HEK293T (cell line): ENCODE results near the gene NCOA4.
"Not testable (repeated sequence)": the region's sequence is repeated elsewhere in the genome, so short reads cannot be mapped to it uniquely, and the experiment has no call there.

Experiments
- CTCF ChIA-PET: fragments of 350-600 bp; formaldehyde crosslinking; extraction: SDS; loops from one replicate; lab custom pipeline; 2021; ENCODE audit warnings: antibody characterized with exemption, inconsistent platforms; lab: Yijun Ruan, JAX
- POLR2A ChIA-PET: fragments of 350-600 bp; formaldehyde crosslinking; extraction: SDS; loops from one replicate; lab custom pipeline; 2020; ENCODE audit warnings: antibody characterized with exemption, inconsistent platforms; lab: Yijun Ruan, JAX
- DNase-seq: peaks from one replicate; pipeline ENCODE4 v3.0.0; 2012; ENCODE audit warnings: mixed read lengths; ENCODE audit errors: extremely low spot score
- ARNT ChIP-seq: fragments of 450-650 bp; IDR thresholded peaks from 2 replicates; pipeline ENCODE4 v1.6.1; 2017; ENCODE audit warnings: mild to moderate bottlenecking
- BHLHE40 ChIP-seq: fragments of 450-650 bp; IDR thresholded peaks from 2 replicates; pipeline ENCODE4 v1.6.1; 2016; ENCODE audit warnings: mild to moderate bottlenecking, moderate library complexity, borderline replicate concordance
- CTBP1 ChIP-seq: fragments of 450-650 bp; IDR thresholded peaks from 2 replicates; pipeline ENCODE4 v1.6.1; 2016; ENCODE audit warnings: borderline replicate concordance
- ELF4 ChIP-seq: fragments of 450-650 bp; IDR thresholded peaks from 2 replicates; pipeline ENCODE4 v1.6.1; 2017; ENCODE audit warnings: antibody characterized with exemption
- FOXA1 ChIP-seq: fragments of 450-650 bp; IDR thresholded peaks from 2 replicates; pipeline ENCODE4 v1.6.1; 2016; ENCODE audit warnings: mild to moderate bottlenecking
- FOXK2 ChIP-seq: fragments of 450-650 bp; IDR thresholded peaks from 2 replicates; pipeline ENCODE4 v1.6.1; 2016; ENCODE audit warnings: mild to moderate bottlenecking
- FOXM1 ChIP-seq: fragments of 450-650 bp; IDR thresholded peaks from 2 replicates; pipeline ENCODE4 v1.6.1; 2017; ENCODE audit warnings: mild to moderate bottlenecking, borderline replicate concordance
- HDGF ChIP-seq: fragments of 450-650 bp; IDR thresholded peaks from 2 replicates; pipeline ENCODE4 v1.6.1; 2017; ENCODE audit warnings: antibody characterized with exemption, borderline replicate concordance
- L3MBTL2 ChIP-seq: fragments of 450-650 bp; conservative IDR thresholded peaks from 2 replicates; pipeline ENCODE4 v1.6.1; 2016; ENCODE audit warnings: mild to moderate bottlenecking
- LEF1 ChIP-seq: fragments of 450-650 bp; IDR thresholded peaks from 2 replicates; pipeline ENCODE4 v1.6.1; 2017; ENCODE audit warnings: mild to moderate bottlenecking, borderline replicate concordance
- NFRKB ChIP-seq: fragments of 450-650 bp; IDR thresholded peaks from 2 replicates; pipeline ENCODE4 v1.6.1; 2016; ENCODE audit warnings: mild to moderate bottlenecking, moderate library complexity
- PKNOX1 ChIP-seq: fragments of 450-650 bp; IDR thresholded peaks from 2 replicates; pipeline ENCODE4 v1.6.1; 2016
- SP1 ChIP-seq: fragments of 450-650 bp; IDR thresholded peaks from 2 replicates; pipeline ENCODE4 v1.6.1; 2017
- SUZ12 ChIP-seq: fragments of 450-650 bp; IDR thresholded peaks from 2 replicates; pipeline ENCODE4 v1.6.1; 2016; ENCODE audit warnings: mild to moderate bottlenecking
- TARDBP ChIP-seq: fragments of 450-650 bp; IDR thresholded peaks from 2 replicates; pipeline ENCODE4 v1.6.1; 2016
- ZNF384 ChIP-seq: fragments of 450-650 bp; IDR thresholded peaks from 2 replicates; pipeline ENCODE4 v1.6.1; 2016

NCOA4 gene

DNA sequence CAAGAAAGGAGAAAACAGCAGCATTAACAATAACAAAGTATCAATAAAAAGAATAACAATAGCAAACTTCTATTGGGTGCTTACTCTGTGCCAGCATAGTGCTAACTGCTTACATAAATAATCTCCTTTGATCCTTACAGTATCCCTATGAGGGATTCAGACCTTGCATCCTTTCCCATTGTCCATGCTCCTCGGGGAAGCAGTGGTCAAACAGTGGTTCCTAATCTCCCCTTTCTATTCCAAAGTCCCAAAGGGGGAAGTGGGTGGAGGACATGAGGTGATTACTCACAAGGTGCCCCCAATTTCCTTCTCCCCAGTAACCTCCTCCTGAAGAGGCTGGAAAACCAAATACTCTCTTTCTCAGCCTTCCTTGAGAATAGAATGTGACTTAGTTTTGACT is 37.7 kb upstream of the NCOA4 start:
- no peak for DNase-seq
- ChIA-PET POLR2A (no interaction called here), CTCF (no interaction called here)
- TF ChIP-seq LEF1, result no peak
- no peak for TF ChIP-seq NFRKB
- no peak for TF ChIP-seq CTBP1
- no peak for TF ChIP-seq ARNT
- no peak for TF ChIP-seq TARDBP
- no peak for TF ChIP-seq BHLHE40

GRCh38 chr10:46064269-46064817 is 33.9 kb upstream of the NCOA4 start:
- ChIA-PET CTCF (no interaction called here), POLR2A (no interaction called here)
- DNase-seq, result no peak
- no peak for TF ChIP-seq ARNT
- TF ChIP-seq BHLHE40, result no peak
- TF ChIP-seq PKNOX1, result no peak
- TF ChIP-seq HDGF, result no peak
- TF ChIP-seq TARDBP, result no peak
- no peak for TF ChIP-seq ZNF384
- no peak for TF ChIP-seq SP1
- TF ChIP-seq SUZ12, result no peak
- TF ChIP-seq L3MBTL2, result no peak
- no peak for TF ChIP-seq NFRKB
- TF ChIP-seq FOXA1, result no peak

DNA sequence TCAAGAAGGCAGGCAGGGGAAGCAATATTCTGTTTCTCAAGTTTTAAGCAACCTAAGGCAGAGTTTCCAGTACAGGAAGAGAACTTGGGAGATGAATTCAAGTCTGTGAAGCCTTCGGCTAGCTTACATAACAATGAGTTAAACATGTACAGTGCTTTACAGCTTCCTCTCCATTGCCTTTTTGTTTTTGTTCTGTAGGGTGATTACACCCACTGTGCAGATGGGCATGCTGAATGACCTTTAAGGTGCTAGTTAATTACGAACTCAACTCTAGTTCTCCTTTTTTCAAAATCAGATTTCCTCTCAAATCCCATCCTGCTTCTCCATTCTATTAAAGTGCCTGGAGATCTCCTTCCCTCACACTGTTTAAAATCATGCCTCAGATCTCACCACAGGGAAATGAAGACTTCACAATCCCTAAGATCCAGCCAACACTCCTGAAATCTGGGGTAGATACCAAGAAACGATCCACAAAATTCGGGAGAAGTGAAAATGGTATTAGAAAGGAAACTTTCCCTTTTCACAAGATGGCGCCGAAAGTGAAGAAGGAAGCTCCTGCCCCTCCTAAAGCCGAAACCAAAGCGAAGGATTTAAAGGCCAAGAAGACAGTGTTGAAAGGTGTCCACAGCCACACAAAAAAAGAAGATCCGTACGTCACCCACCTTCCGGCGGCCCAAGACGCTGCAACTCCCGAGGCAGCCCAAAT is 32.5 kb upstream of the NCOA4 start:
- DNase-seq, result no peak
- ChIA-PET CTCF (no interaction called here), POLR2A (no interaction called here)
- TF ChIP-seq TARDBP, result no peak
- no peak for TF ChIP-seq BHLHE40
- TF ChIP-seq SUZ12, result no peak
- TF ChIP-seq ARNT, result no peak
- no peak for TF ChIP-seq CTBP1
- no peak for TF ChIP-seq HDGF
- TF ChIP-seq SP1, result no peak
- no peak for TF ChIP-seq FOXM1
- TF ChIP-seq ZNF384, result no peak
- TF ChIP-seq NFRKB, result no peak
- TF ChIP-seq PKNOX1, result no peak
- no peak for TF ChIP-seq ELF4
- no peak for TF ChIP-seq L3MBTL2
- no peak for TF ChIP-seq LEF1
- TF ChIP-seq FOXA1, result no peak
- no peak for TF ChIP-seq FOXK2

- DNase-seq, result no peak
- ChIA-PET POLR2A (no interaction called here), CTCF (no interaction called here)
- TF ChIP-seq FOXK2 (no peak), ARNT (no peak)
Observed at GRCh38 chr10:46060706-46061105, 30.3 kb upstream of the NCOA4 start.

- CTCF ChIA-PET, POLR2A ChIA-PET, DNase-seq: not testable (repeated sequence)
- TF ChIP-seq ZNF384, result peak; percentile 63; the same call in 1 of the 2 replicates
Observed at GRCh38 chr10:46057927-46058326, 27.5 kb upstream of the NCOA4 start.

DNA sequence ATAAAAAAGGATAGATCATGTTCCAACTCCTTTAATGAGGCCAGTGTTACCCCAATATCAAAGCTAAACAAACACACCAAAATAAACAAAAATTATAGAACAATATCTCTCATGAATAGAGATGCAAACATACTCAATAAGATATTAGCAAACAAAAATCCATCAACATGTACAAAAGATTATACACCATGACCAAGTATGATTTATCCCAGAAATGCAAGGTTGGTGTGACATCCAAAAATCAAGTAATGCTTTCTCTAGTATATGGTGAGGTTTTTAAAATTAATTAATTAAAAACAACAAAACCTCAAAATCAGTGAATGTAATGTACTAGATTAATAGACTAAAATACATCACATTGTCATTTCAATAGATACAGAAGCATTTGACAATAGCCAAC is 26.6 kb upstream of the NCOA4 start:
- no peak for TF ChIP-seq FOXM1
- TF ChIP-seq ELF4, result no peak
- no peak for TF ChIP-seq LEF1
- TF ChIP-seq SP1, result no peak
- no peak for DNase-seq
- ChIA-PET CTCF (no interaction called here), POLR2A (no interaction called here)

DNA sequence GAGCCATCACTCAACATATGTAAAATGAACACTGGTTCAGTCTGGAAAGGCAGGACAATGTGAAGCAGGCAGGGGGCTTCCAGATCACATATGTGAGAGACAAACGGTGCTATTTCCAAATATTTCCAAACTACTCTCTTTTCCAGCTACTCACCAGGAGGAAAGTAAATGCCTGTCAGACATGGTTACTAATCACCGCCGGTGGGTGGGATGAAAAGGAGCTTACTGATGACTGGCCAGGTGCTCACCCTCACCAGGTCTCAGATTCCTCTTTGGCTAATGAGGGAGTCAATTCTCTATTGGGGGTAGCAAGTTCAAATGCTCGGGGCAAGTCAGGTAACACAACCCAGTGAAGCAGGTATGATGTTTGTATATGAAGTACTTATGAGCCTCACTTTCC is 25.3 kb upstream of the NCOA4 start:
- POLR2A ChIA-PET, result no interaction called here

More for the DNA sequence above, 25.3 kb upstream of the NCOA4 start:
- no peak for DNase-seq
- no peak for TF ChIP-seq ZNF384
- no peak for TF ChIP-seq SUZ12
- no peak for TF ChIP-seq L3MBTL2
- TF ChIP-seq FOXK2, result no peak
- TF ChIP-seq CTBP1, result no peak
- no peak for TF ChIP-seq SP1
- no peak for TF ChIP-seq BHLHE40
- no peak for TF ChIP-seq FOXM1
- TF ChIP-seq PKNOX1, result no peak
- no peak for TF ChIP-seq FOXA1
- no peak for TF ChIP-seq ELF4
- no peak for TF ChIP-seq ARNT
- no peak for TF ChIP-seq LEF1
- no peak for TF ChIP-seq NFRKB
- TF ChIP-seq HDGF, result no peak
- no peak for TF ChIP-seq TARDBP
- CTCF ChIA-PET, result no interaction called here
